Bone marrow (tissue), 2 donors: ENCODE measurements around the gene VIPR2.
"Not testable (repeated sequence)": the region's sequence is repeated elsewhere in the genome, so short reads cannot be mapped to it uniquely, and the experiment has no call there.

Experiments
- DNase-seq, 2 donors: peaks; one replicate each; lab custom pipeline; 2025; lab: John Stamatoyannopoulos, UW

Gene VIPR2

DNA sequence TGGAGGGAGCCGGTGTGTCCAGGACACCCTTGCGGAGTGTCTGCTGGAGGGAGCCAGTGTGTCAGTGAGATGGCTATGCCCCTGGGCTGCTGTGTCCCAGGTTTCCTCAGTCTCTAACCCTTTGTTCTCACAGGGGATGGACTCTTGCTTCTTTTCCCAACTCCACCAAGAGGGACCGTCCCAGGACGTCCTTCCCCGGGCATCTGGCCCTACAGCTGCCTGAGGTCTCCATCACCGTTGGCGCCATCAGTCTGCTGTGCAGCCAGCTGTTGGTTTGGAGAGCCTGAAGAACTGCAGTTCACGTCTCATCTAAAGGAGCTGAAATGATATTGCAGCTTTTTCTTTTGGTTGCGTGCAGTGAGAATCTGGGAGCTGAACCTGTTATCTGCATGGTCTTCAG lies 136.2 kb downstream of the VIPR2 start:
- DNase-seq = no peak

- DNase-seq = no peak
These were observed 136.7 kb downstream of the VIPR2 start for GRCh38 chr7:159007996-159008389.

GRCh38 chr7:159007364-159007995 lies 137.2 kb downstream of the VIPR2 start:
- DNase-seq = no peak

DNA sequence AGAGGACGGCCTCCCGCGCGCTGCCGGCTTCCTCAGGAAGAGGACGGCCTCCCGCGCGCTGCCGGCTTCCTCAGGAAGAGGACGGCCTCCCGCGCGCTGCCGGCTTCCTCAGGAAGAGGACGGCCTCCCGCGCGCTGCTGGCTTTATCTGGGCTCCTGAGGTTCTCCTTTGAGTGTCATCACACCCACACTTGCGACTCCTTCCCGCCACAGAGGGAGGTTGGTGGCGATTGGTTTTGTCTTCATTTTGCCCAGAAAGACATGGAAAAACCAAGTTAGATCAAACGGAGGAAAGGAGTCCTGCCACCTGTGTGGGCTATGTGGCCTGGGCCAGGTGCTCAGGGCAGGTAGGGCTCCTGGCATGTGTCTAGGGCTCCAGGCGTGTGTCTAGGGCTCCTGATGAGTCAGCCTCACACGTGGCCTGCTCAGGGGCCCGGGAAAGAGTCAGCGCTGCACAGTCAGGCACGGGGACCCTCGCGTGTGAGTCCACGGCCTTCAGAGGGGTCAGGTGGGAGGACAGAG lies 138.0 kb downstream of the VIPR2 start:
- no peak for DNase-seq

GRCh38 chr7:159006022-159006609 lies 138.6 kb downstream of the VIPR2 start:
- not testable (repeated sequence) for DNase-seq

DNA sequence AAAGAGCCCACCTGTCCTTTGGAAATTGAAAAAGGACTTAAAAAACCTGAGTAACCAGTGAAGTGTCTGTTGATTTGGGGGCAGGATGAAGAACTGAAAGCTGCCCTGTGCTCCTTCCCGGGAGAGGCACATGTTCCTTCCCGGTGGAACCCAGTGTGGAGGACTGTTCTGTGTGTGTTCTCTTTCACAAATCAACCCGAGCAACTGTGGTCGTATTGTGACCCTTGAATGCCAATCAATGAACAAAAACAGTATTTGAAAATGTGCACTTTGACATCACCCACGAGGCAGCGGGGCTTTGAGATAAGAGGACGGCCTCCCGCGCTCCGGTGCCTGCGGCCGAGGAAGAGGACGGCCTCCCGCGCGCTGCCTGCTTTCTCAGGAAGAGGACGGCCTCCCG lies 139.0 kb downstream of the VIPR2 start:
- DNase-seq = no peak

DNA sequence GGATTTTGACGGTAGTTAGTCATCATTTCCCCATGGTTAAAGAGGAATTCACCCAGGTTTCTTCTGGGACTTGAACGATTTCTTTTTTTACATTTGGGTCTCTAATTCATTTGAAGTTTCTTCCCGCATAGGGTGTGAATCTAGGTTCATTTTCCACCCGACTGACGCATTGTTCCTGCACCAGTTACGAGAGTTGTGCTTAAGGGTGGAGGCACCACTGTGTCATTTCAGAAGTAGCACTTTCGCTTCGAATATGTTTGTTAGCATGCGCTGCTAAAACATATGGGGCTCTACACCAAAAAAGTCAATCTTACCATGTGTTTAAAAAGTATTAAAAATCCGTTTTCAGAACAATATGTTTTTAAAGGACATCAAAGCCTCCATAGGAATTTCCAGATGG lies 140.3 kb downstream of the VIPR2 start:
- DNase-seq = no peak

DNA sequence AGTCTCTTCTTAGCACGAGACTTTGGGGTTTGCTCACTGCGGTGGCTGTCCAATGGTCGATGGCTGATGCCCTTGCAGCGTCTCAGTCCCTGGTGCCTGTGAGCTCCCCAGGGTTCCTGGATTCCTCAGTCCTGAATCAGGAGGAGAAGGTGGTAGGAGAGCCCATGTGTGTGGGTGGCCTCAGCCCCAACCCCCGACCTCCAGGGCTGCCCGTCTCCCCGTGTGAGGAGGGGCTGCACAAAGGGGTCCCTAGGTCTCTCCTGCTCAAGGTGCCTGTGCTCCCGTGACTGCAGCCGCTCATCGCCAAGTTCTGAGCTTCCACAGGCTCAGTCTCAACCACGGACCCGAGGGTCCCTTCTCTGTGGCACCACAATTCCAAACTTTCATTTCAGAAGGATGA lies 142.9 kb downstream of the VIPR2 start:
- DNase-seq = no peak

DNA sequence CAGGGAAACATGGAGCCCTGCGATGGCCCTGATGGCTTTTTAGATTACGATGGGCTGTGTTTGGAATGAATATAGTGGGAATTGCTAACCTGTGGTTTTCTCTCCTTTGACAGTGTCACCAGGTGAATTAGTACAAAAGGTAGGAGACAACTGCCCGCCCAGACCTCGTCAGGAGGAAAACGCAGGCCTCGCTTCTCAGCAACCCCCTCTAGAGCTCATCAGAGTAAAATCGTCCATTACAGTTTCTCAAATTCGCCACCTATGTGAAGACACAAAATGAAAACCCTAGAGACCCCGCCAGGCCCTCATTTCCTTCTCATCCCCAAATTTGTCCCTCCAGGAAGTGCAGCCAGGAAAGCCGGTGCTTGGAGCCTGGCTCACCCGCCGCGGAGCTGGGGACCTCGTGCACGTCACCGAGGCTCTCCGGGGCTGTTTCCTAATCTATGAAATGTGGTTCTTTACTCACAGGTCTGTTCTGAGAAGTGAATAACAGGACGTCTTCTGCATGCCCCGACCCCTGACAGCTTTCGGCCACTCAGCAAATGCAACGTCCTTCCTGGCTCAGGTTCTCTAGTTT lies 143.7 kb downstream of the VIPR2 start:
- no peak for DNase-seq

DNA sequence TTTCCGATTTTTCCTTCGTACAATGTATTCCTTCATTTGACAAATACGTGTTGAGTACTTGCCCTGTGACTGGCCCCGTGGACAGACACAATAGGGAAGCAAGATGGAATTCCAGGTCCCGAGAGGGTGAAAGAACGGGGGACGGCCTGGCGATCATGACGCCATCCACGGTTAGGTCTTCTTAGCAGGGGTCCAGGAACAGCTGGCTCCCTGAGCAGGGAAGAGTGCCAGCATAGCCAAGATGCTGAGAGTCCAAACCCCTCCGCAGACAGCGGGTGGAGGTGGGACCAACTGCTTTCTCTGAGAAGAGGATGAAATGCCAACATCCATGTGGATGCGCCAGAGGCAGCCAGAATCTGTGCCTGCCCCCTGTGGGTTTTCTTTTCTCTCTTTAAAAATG lies 144.6 kb downstream of the VIPR2 start:
- no peak for DNase-seq

- DNase-seq = no peak
These were observed 145.2 kb downstream of the VIPR2 start for GRCh38 chr7:158999496-158999895.

- DNase-seq = not testable (repeated sequence)
These were observed 146.4 kb downstream of the VIPR2 start for GRCh38 chr7:158998261-158998660.

GRCh38 chr7:158997471-158997870 lies 147.2 kb downstream of the VIPR2 start:
- DNase-seq = no peak

GRCh38 chr7:158997110-158997453 lies 147.6 kb downstream of the VIPR2 start:
- no peak for DNase-seq

GRCh38 chr7:158996214-158997109 lies 148.2 kb downstream of the VIPR2 start:
- DNase-seq = no peak

GRCh38 chr7:158995514-158995913 lies 149.2 kb downstream of the VIPR2 start:
- DNase-seq = no peak

- no peak for DNase-seq
These were observed 150.0 kb downstream of the VIPR2 start for GRCh38 chr7:158994687-158995086.

DNA sequence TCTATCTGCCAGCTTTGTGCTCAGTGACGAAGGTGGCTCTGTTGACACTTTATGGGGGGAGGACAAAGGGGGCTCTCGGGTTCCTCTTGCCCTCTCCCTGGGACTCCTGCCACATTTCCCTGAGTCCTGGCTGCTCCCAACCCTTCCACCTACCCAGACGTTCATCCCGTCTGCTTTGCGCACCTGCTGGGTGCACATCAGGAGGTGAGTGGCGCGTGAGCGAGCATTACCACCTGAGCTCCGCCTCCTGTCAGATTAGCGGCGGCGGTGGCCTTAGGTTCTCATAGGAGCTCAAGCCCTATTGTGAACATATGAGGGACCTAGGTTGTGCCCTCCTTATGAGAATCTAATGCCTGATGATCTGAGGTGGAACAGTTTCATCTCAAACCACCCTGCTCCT lies 151.1 kb downstream of the VIPR2 start:
- no peak for DNase-seq

- no peak for DNase-seq
These were observed 151.9 kb downstream of the VIPR2 start for GRCh38 chr7:158992759-158993158.

DNA sequence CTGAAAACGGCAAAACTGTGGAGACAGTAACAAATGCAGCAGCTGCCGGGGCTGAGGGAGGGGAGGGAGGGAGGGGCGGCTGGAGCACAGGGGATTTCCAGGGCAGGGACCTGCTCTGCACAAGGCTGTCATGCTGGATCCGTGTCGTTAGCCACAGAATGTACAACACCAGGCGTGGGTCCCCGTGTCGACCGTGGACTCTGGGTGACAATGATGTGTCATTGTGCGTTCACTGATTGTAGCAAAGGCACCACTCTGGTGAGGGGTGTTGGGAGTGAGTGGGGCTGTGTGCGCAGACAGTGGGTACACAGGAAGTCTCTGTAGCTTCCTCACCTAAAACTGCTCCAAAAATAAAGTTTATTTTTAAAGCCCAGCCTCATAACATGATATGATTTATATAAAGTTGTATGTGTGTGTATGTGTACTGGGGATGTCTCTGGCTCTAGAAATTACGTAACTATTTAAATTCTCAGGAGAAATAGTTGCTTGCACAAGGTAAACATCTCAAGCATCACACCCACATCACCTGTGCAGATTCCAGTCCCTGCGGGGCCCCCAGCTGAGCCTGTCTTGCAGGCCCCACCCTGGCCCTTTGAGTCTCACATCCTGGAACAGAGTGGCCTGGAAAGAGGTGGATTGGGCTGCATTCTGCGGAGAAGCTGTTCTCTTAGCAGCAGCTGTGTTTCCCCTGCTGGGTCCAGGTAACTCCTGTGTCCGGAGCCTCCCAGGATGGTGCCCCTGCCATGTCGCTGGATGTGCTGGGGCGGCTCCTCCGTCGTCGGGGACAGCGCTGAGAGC lies 152.6 kb downstream of the VIPR2 start:
- DNase-seq = no peak

DNA sequence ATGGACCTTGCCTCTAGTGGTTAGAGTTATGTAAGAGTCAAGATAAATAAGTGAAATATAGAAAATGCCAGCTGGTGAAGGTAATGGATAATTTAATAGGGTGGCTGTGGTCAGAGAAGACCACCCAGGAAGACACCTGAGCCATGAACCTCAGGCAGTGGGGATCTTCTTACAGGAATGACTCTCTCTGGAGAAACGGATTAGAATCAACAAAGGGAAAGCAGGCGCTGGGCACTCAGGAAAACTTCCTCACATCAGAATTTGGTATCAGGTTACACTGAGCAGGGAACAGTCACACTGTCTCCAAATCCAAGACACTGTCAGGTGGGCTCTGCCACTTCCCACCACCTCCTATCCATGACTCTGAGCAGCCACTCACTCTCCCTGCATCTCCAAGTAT lies 155.7 kb downstream of the VIPR2 start:
- DNase-seq = no peak
